BLaER1 treated with 17β-estradiol and CSF1 and Interleukin-3, amounts not matched to agents 10 nM and 100 nM (cell line): ENCODE results near the gene SIPA1.
A peak's percentile ranks its signal among the peaks of the same experiment; 100 is the strongest.

ENCODE experiments used
- H3K27ac ChIP-seq, 11 experiments: shearing (Covaris generic); formaldehyde crosslinking; 2 replicates each; pipeline ENCODE4 v1.8.1; 2022
- H3K27me3 ChIP-seq, 11 experiments: shearing (Covaris generic); formaldehyde crosslinking; 2 replicates each; pipeline ENCODE4 v1.8.1; 2022
- H3K36me3 ChIP-seq, 11 experiments: shearing (Covaris generic); formaldehyde crosslinking; 2 replicates each; pipeline ENCODE4 v1.8.1; 2022
- H3K4me1 ChIP-seq, 10 experiments: shearing (Covaris generic); formaldehyde crosslinking; 2 replicates each; pipeline ENCODE4 v1.8.1; 2022
- H3K4me2 ChIP-seq, 11 experiments: shearing (Covaris generic); formaldehyde crosslinking; 2 replicates each; pipeline ENCODE4 v1.8.1; 2022
- H3K4me3 ChIP-seq, 10 experiments: shearing (Covaris generic); formaldehyde crosslinking; 2 replicates each; pipeline ENCODE4 v1.8.1; 2022
- H3K9ac ChIP-seq, 11 experiments: shearing (Covaris generic); formaldehyde crosslinking; 2 replicates each; pipeline ENCODE4 v1.8.1; 2022
- H3K9me3 ChIP-seq, 11 experiments: shearing (Covaris generic); formaldehyde crosslinking; replicated peaks in 1 of 11; 2 replicates each; pipeline ENCODE4 v1.8.1; 2022
- H4K20me1 ChIP-seq, 11 experiments: shearing (Covaris generic); formaldehyde crosslinking; 2 replicates each; pipeline ENCODE4 v1.8.1; 2022
- Cebpa-rat ChIP-seq, 11 experiments: shearing (Covaris generic); IDR thresholded peaks; 2 replicates each; pipeline ENCODE4 v1.8.1; 2022

The SIPA1 gene

DNA sequence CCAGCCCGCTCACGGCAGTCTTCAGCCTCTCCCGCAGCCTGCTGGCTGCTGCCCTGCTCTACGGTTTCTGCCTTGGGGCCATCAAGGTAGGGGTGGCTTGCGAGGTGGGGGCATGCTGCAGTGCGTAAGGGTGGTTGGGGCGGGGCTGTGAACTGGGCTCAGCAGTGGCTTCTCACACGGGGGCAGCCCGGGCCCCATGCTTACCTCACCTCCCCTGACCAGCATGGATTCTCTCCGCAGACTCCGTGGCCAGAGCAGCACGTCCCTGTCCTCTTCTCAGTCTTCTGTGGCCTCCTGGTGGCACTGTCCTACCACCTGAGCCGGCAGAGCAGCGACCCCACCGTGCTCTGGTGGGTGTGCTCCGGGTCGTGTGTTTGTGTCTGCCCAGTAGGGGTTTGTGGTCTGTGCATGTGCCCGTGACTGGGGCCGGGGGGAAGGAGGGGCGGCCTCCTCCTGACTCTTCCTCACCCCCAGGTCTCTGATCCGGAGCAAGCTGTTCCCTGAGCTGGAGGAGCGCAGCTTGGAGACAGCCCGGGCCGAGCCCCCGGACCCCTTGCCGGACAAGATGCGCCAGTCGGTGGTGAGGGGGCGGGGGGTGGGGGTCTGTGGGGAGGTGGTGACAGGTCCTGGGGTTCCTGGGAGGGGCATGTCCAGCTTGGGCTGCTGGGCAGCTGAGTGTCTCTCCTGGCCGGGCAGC is 12.8 kb upstream of the SIPA1 start:
- no peak for TF ChIP-seq Cebpa-rat (IDR thresholded peaks at IDR 0.05)
- Histone ChIP-seq H3K27me3 (no peaks in the 10 kb centered on the region), H3K9ac (peak overlapping the region in 5 of 11 experiments; percentile 2 to 51 (median 36); a peak in 7 of 22 replicates), H4K20me1 (peaks cover 4 to 88% (median 48%) of the 10 kb centered on the region in 11 experiments; a peak in 20 of 22 replicates), H3K27ac (no peak overlapping the region), H3K4me3 (no peak overlapping the region), H3K36me3 (peaks cover 90 to 98% (median 95%) of the 10 kb centered on the region in 11 experiments), H3K9me3 (no peaks in the 10 kb centered on the region), H3K4me1 (peaks cover 0 to 26% (median 21%) of the 10 kb centered on the region in 10 experiments; a peak in 13 of 20 replicates), H3K4me2 (peak overlapping the region in 6 of 11 experiments; percentile 10 to 50 (median 39); a peak in 10 of 22 replicates)

DNA sequence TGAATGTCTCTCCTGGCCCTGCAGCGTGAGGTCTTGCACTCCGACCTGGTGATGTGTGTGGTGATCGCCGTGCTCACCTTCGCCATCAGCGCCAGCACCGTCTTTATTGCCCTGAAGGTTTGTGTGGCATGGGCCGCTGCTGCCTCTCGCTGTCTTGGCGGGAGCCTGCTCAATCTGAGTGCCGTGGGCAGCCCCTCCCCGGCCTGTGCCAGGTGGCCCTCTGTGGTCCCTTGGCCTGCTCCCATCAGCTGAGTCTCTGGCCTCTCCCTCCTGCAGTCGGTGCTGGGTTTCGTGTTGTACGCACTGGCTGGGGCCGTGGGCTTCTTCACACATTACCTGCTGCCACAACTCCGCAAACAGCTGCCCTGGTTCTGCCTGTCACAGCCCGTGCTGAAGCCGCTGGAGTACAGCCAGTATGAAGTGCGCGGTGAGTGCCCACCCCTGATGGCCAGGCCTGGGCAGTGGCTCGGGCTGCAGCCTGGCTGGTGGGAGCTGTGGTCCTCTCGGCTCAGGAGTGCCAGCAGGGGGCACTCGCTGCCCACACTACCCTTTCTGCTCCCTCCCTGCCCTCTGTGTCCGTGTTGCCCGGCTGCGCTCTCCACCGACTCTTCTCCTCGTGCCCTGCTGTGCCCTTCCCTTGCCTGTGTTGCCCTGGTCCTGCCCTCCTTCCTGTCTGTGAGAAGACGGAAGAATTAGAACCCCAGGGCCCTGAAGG is 12.1 kb upstream of the SIPA1 start:
- no peaks in the 10 kb centered on the region for H3K9me3 ChIP-seq
- H3K27ac ChIP-seq: 0 out of 22 replicates have a peak overlapping the region, but pooled peaks of 1 of the 11 experiments have one; percentile 2
- H3K4me1 ChIP-seq: peaks cover 0 to 26% (median 21%) of the 10 kb centered on the region in 10 experiments; a peak in 13 of 20 replicates
- H3K27me3 ChIP-seq: no peaks in the 10 kb centered on the region
- H4K20me1 ChIP-seq: peaks cover 4 to 88% (median 41%) of the 10 kb centered on the region in 11 experiments; a peak in 18 of 22 replicates
- H3K9ac ChIP-seq: peak overlapping the region in 4 of 11 experiments; percentile 23 to 35 (median 33); a peak in 5 of 22 replicates
- H3K4me3 ChIP-seq: no peak overlapping the region
- peak overlapping the region in 7 of 11 experiments; percentile 10 to 37 (median 22); a peak in 7 of 22 replicates for H3K4me2 ChIP-seq
- H3K36me3 ChIP-seq: peaks cover 90 to 98% (median 95%) of the 10 kb centered on the region in 11 experiments
- no peak for TF ChIP-seq Cebpa-rat (IDR thresholded peaks at IDR 0.05)

DNA sequence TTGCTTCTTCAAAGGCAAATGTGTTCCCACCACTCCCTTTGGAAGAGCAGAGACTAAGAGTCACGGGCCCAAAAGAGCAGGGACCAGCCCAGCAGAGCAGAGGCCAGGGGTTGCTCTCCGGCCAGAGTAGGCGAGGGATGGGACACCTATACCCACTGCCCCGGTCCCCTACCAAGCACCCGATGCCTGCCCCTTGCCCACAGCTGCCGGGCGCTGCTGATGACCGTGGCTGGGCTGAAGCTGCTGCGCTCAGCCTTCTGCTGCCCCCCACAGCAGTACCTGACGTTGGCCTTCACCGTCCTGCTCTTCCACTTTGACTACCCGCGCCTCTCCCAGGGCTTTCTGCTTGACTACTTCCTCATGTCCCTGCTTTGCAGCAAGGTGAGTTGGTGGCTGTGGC is 10.7 kb upstream of the SIPA1 start:
- H3K36me3 ChIP-seq: peaks cover 86 to 98% (median 92%) of the 10 kb centered on the region in 11 experiments
- H3K4me2 ChIP-seq: no peak overlapping the region
- no peak for TF ChIP-seq Cebpa-rat (IDR thresholded peaks at IDR 0.05)

DNA sequence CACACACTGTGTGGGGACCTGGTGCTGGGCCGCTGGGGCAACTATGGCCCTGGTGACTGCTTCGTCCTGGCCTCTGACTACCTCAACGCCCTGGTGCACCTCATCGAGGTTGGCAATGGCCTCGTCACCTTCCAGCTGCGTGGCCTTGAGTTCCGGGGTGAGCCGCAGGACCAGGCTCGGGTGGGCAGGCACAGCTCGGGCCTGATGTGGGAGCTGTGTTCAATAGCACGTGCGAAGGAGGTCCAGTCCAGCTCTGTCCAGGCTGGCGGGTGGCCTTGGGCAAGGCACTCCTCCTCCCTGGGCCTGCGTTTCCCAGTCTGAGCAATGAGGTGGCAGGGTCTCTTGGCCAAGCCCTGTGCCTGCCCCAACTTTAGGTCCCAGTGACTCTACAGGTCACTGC is 8.3 kb upstream of the SIPA1 start:
- Histone ChIP-seq H3K27me3 (no peaks in the 10 kb centered on the region), H3K4me2 (no peak overlapping the region), H3K4me1 (peaks cover 28 to 54% (median 48%) of the 10 kb centered on the region in 10 experiments), H3K9me3 (no peaks in the 10 kb centered on the region), H3K36me3 (peaks cover 80 to 98% (median 83%) of the 10 kb centered on the region in 11 experiments), H4K20me1 (peaks cover 8 to 90% (median 26%) of the 10 kb centered on the region in 11 experiments; a peak in 18 of 22 replicates), H3K9ac (no peak overlapping the region), H3K27ac (no peak overlapping the region), H3K4me3 (no peak overlapping the region)
- no peak for TF ChIP-seq Cebpa-rat (IDR thresholded peaks at IDR 0.05)

More for the DNA sequence above, 10.7 kb upstream of the SIPA1 start:
- Histone ChIP-seq H3K9me3 (no peaks in the 10 kb centered on the region), H4K20me1 (peaks cover 4 to 87% (median 31%) of the 10 kb centered on the region in 11 experiments; a peak in 17 of 22 replicates), H3K27ac (peak overlapping the region in 1 of 11 experiments; percentile 25; a peak in 1 of 22 replicates), H3K4me1 (peaks cover 5 to 36% (median 29%) of the 10 kb centered on the region in 10 experiments; a peak in 18 of 20 replicates), H3K27me3 (no peaks in the 10 kb centered on the region), H3K4me3 (no peak overlapping the region), H3K9ac (peak overlapping the region in 4 of 11 experiments; percentile 1 to 36 (median 2); a peak in 2 of 22 replicates)

DNA sequence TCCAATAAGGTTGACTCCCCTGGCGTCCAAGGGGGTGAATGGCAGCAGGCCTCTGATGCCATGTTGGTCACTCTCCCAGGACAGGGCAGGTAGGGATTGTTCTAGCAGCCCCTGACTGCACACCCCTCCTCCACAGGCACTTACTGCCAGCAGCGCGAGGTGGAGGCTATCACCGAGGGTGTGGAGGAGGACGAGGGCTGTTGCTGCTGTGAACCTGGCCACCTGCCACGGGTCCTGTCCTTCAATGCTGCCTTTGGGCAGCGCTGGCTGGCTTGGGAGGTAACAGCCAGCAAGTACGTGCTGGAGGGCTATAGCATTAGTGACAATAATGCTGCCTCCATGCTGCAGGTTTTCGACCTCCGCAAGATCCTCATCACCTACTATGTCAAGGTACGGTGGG is 7.7 kb upstream of the SIPA1 start:
- Histone ChIP-seq H3K27me3 (no peaks in the 10 kb centered on the region), H3K4me2 (no peak overlapping the region), H3K4me3 (no peak overlapping the region), H3K4me1 (peaks cover 29 to 50% (median 44%) of the 10 kb centered on the region in 10 experiments), H3K36me3 (peaks cover 81 to 98% (median 84%) of the 10 kb centered on the region in 11 experiments), H4K20me1 (peaks cover 5 to 90% (median 19%) of the 10 kb centered on the region in 11 experiments; a peak in 17 of 22 replicates), H3K9me3 (no peaks in the 10 kb centered on the region), H3K27ac (no peak overlapping the region), H3K9ac (no peak overlapping the region; a peak in 1 of 22 replicates)
- no peak for TF ChIP-seq Cebpa-rat (IDR thresholded peaks at IDR 0.05)

DNA sequence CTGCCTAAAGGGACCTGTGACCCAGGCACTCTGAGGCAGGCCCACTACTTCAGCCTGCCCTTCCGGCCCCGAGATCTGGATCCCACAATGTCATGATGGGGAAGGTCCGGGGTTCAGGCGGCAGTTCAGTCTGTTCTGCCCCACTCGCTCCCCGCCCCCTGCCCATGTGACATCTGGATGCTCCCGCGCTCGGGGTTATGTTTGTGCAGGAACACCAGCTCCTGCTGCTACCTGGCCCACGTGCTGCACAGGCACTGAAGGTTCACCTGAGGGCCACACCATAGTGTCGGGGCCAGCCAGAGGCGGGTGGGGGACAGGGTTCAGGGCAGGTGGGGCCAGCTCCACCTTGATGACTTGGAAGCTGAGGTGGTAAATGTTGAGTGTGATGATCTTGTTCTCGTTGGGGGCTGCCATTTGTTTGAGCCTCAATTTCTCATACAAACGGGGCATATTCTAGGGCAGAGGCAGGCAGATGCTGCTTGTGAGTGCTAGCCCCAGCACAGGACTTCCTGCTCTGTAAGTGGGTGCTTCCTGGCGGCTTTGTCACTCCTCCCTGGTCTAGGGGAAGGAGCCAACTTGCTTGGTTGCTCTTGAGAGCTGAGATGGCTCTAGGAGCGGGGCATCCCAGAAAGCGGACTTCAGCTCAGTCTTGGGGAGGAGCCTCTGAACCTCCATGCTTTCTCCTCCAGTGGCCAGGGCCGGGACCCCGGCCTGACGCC is 4.4 kb upstream of the SIPA1 start:
- Histone ChIP-seq H3K4me2 (peak overlapping the region; percentile 42 to 80 (median 72)), H3K9me3 (no peaks in the 10 kb centered on the region), H3K4me3 (no peak overlapping the region), H4K20me1 (peaks cover 0 to 83% (median 13%) of the 10 kb centered on the region in 11 experiments; a peak in 14 of 22 replicates), H3K4me1 (peaks cover 43 to 62% (median 49%) of the 10 kb centered on the region in 10 experiments), H3K27ac (peak overlapping the region in 8 of 11 experiments; percentile 23 to 58 (median 46); a peak in 16 of 22 replicates), H3K36me3 (peaks cover 72 to 89% (median 78%) of the 10 kb centered on the region in 11 experiments), H3K9ac (peak overlapping the region; percentile 22 to 58 (median 45); a peak in 18 of 22 replicates), H3K27me3 (no peaks in the 10 kb centered on the region)
- TF ChIP-seq Cebpa-rat (IDR thresholded peaks at IDR 0.05): no peak

DNA sequence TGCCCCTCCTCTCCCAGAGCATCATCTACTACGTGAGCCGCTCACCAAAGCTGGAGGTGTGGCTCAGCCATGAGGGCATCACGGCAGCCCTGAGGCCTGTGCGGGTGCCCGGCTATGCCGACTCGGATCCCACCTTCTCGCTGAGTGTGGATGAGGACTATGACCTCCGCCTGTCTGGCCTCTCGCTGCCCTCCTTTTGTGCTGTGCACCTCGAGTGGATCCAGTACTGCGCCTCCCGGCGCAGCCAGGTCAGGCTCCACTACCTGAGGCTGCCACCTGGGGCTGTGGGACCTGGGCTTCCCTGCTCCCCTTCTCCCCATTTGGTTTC is 3.8 kb upstream of the SIPA1 start:
- peak overlapping the region; percentile 42 to 80 (median 72); a peak in 21 of 22 replicates for H3K4me2 ChIP-seq
- no peak for TF ChIP-seq Cebpa-rat (IDR thresholded peaks at IDR 0.05)
- H3K4me3 ChIP-seq: no peak overlapping the region
- H3K36me3 ChIP-seq: peaks cover 67 to 84% (median 73%) of the 10 kb centered on the region in 11 experiments
- peaks cover 0 to 83% (median 13%) of the 10 kb centered on the region in 11 experiments; a peak in 14 of 22 replicates for H4K20me1 ChIP-seq
- peak overlapping the region in 9 of 11 experiments; percentile 22 to 58 (median 42); a peak in 15 of 22 replicates for H3K27ac ChIP-seq
- peaks cover 47 to 67% (median 54%) of the 10 kb centered on the region in 10 experiments for H3K4me1 ChIP-seq
- H3K9me3 ChIP-seq: no peaks in the 10 kb centered on the region
- H3K9ac ChIP-seq: peak overlapping the region in 9 of 11 experiments; percentile 29 to 58 (median 52); a peak in 17 of 22 replicates
- H3K27me3 ChIP-seq: no peaks in the 10 kb centered on the region

DNA sequence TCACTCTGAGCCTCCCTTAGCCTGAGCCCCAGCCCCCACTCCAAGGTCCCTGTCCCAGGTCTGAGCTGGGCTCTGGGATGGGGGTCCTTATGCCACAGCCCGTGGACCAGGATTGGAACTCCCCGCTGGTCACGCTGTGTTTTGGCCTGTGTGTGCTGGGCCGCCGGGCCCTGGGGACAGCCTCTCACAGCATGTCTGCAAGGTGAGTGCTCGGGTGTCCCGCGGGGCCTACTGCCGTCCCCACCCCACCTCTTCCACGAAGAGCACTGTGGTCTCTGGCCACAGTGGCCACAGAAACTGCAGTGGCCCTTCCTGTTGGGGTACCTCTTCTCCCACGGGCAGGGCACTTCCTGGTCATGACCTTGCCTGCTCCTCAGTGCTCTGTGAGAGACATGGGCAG is 3.5 kb upstream of the SIPA1 start:
- peaks cover 63 to 80% (median 69%) of the 10 kb centered on the region in 11 experiments for H3K36me3 ChIP-seq
- no peaks in the 10 kb centered on the region for H3K9me3 ChIP-seq
- H3K27me3 ChIP-seq: no peaks in the 10 kb centered on the region
- TF ChIP-seq Cebpa-rat (IDR thresholded peaks at IDR 0.05): no peak
- H3K9ac ChIP-seq: peak overlapping the region in 8 of 11 experiments; percentile 37 to 58 (median 52); a peak in 10 of 22 replicates
- peak overlapping the region in 10 of 11 experiments; percentile 59 to 80 (median 72); a peak in 14 of 22 replicates for H3K4me2 ChIP-seq
- peaks cover 51 to 71% (median 58%) of the 10 kb centered on the region in 10 experiments for H3K4me1 ChIP-seq
- H3K4me3 ChIP-seq: no peak overlapping the region
- H3K27ac ChIP-seq: peak overlapping the region in 9 of 11 experiments; percentile 22 to 58 (median 42); a peak in 14 of 22 replicates
- H4K20me1 ChIP-seq: peaks cover 0 to 82% (median 13%) of the 10 kb centered on the region in 11 experiments; a peak in 14 of 22 replicates
